HG02610 (cell line): ENCODE data around the gene PSMB10.
"Not testable (repeated sequence)": the region's sequence is repeated elsewhere in the genome, so short reads cannot be mapped to it uniquely, and the experiment has no call there.

Experiments used
- ATAC-seq: cut with Tn5 transposase; IDR thresholded peaks from one replicate; pipeline ENCODE4 v1.9.1; 2021; ENCODE audit warnings: mild to moderate bottlenecking, moderate library complexity; ENCODE audit not compliant: unreplicated experiment

The PSMB10 gene

DNA sequence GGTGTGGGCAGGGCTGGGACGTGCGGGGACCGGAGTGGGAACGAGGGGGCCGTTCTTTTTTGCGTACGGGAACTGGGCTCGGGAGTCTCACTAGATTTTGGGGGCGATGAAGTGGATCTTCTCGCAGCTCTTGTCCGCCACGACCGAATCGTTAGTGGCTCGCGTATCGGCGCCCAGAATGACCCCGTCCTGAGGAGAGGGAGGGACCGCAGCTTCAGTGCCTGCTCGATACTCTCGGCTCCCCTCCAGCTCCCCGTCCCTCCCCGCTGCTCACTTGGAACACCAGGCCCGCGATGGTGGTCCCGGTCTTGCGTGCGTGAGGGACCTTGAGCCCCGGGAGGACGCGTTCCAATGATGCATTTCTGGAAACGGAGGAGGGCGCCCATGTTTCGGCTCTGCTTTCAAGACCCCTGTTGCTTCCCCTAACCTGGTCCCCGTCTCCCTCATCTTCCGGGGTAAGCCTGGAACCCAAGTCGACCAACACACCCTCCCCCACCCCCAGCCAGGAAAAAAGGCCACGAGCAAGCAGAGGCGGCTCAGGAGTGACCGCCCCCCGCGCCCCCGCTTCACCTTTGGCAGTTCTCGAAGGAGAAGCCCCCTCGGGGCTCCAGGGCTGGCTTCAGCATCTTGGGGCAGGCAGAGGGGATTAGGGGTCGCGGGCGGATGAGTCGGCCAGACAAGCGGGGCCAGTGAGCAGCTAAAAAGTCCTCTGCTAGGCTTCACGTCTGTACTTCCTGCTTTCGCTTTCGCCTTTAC, at the start of gene PSMB10:
Gene PSMB10, minus strand, starts transcription at position 727 of the 756 bp plus-strand sequence. Its CDS starts 101 bp downstream, at position 626.
- no peak for ATAC-seq

DNA sequence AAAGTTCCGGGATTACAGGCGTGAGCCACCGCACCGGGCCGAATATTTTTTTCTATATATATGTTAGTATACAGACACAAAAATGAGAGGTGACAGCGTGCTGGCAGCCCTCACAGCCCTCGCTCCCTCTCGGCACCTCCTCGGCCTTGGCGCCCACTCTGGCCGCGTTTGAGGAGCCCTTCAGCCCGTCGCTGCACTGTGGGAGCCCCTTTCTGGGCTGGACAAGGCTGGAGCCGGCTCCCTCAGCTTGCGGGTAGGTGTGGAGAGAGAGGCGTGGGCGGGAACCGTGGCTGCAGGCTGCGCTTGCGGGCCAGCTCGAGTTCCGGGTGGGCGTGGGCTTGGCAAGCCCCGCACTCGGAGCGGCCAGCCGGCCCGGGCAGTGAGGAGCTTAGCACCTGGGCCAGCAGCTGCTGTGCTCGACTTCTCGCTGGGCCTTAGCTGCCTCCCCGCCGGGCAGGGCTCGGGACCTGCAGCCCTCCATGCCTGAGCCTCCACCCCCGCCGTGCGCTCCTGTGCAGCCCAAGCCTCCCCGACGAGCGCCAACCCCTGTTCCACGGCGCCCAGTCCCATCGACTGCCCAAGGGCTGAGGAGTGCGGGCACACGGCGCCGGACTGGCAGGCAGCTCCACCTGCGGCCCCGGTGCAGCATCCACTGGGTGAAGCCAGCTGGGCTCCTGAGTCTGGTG, 45.5 kb upstream of the PSMB10 start:
- ATAC-seq: no peak

DNA sequence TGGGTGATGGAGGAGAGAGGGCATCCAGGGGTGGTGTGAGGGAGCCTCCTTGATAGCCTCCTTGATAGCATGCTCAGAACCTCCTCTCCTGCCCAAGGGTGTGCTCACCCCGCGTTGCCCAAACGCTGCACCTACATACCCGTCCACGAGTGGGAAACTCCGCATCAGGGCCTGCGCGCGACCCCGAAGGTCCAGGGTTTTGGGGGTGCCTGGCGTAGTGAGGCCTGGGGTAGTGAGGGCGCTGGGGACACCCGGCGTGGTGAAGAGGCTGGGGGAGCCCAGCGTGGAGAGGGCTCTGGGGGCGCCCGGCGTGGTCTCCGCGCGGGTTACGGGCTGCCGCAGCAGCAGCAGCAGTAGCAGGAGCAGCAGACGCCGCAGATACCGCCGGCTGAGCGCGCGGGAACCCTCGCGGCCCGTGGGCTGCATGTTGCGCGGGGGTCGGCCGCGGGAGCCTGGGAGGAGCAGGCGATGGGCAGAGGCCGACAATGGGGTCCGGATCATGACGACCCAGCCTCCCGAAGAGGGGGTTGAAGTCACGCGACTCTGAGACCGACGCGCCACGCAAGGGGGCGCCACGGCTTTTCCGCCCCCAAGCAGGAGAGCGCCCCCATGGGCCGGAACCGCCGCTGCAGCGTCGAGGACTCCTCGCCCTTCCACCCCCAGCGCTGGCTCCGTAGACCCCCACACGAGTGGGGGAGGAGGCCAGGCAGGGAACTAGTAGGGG, 43.5 kb upstream of the PSMB10 start, which contains the start of gene DPEP3:
Gene DPEP3, minus strand, starts transcription at position 545 of the 724 bp plus-strand sequence. Its CDS starts 119 bp downstream, at position 426.
- no peak for ATAC-seq

DNA sequence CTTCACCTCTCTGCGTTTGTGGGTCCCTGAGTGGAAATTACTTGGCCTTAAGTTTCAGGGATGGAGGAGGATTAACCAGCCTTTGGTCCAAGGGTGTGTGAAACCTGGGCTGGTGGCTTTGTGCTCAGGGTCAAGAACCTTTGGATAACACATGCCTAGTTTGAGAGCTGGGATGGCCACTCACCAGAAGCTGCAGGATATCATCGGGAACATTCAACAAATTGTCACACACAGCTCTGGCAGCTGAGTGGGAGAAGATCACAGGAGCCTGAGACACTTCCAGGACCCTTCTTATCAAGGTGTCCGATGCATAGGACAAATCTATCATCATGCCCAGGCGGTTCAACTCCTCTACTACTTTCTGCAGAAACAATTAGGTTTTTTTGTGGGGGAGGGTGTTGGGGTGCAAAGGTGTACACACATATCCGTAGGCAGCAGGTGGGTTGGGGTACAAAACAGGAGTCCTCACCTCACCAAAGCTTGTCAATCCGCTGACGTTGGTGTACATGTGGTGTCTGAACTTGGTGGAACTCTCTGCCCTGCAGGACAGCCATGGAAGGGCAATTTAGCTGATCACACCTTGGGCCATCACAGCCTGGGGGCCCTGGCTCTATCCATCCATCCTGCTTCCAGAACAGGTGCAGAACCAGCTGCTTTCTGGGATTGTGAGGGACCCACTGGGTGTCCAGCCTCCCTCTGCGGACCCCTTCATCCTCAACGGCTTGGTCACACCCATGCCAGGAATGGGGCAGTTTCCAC, 41.0 kb upstream of the PSMB10 start:
- no peak for ATAC-seq

DNA sequence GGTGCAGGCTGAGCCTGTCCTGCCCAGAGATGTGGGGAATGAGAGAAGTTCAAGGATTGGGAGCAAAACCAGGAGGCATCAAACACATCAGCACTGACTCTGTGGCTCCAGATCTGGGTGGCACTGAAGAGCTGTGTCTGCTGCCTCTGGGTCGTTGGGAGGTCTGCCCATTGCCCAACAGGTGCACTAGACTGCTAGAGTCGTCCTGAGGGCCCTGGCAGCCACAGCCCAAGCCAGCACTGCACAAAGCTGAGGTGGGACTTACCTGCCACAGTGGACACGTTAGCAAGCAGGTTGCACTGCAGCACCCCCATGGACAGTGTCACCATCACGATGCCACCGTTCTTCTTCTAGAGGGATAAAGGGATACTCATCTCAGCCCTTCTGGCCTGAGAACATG, 40.4 kb upstream of the PSMB10 start:
- no peak for ATAC-seq

DNA sequence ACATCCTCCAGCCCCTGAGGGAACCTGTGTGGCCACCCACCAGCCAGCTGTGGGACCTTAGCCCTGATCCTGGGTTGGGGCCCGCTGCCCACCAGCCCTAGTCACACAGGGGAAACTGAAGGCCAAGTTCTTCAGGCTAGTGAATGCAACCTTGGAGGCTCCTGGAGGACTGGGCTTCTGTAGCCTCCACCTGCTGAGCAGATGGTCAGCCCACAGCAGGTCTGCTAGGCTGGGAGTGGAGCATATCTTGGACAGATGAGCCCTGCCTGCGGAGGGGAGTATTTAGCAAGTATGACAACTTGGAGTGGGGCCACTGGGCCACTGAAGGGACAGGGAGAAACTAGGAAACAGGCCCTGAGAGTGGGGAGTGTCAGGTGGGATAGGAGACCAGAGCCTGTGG, 39.6 kb upstream of the PSMB10 start:
- no peak for ATAC-seq

DNA sequence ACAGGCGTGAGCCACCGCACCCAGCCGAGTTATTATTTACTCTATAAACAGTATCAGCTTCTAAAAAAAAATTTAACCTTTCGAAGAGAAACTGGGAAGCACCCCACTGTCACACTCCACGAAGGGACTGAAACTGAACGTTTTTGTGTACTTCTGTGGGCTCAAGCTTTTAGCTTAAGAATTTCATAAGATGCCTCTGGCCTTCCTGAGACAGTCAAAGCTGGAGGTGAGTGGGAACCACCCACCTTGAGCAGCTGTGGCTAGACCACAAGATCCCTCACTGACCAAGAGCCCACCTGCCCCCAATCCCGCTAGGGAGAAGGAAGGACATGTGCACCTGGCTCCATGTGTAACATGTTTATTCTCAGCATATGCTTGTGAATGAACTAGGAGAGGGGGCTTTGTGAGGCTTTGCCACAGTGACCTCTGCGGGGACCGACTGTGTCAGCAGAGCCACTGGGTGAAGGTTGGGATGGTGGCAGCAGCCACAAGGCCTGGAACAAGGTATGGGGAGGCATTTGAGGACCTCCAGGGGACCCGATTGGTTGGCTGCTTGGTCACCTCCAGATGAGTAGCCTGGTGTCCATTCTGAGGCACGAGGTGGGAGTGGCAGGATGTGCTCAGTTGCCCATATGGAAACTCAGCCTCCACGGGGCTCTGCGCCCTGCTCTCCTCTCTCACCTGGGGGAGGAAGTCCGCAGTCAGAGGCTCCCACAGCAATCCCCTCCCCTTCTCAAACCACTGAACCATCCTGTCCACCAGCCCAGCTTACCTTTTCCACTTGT, 38.9 kb upstream of the PSMB10 start:
- no peak for ATAC-seq

DNA sequence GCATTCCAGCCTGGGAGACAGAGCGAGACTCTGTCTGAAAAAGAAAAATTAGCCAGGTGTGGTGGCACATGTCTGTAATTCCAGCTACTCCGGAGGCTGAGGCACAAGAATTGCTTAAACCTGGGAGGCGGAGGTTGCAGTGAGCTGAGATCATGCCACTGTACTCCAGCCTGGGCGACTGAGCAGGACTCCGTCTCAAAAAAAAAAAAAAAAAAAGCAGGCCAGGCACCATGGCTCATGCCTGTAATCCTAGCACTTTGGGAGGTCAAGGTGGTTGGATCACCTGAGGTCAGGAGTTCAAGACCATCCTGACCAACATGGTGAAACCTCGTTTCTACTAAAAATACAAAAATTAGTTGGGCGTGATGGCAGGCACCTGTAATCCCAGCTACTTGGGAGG, 35.6 kb upstream of the PSMB10 start:
- ATAC-seq: not testable (repeated sequence)

DNA sequence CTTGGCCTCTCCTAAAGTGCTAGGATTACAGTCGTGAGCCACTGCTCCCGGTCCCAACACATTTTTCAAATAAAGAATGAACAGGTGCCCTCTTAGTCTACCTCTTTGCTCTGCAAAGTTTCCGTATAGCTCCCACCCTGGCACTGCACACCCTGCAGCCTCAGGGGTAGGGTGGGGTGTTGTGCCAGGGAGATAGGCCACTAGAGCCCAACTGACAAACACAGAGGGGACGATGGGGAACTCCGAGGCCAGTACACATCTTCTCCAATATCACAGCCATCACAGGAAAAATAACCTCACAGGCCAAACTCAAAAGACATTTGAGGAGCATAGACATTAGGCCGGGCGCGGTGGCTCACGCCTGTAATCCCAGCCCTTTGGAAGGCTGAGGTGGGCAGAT, 34.5 kb upstream of the PSMB10 start:
- ATAC-seq: no peak

DNA sequence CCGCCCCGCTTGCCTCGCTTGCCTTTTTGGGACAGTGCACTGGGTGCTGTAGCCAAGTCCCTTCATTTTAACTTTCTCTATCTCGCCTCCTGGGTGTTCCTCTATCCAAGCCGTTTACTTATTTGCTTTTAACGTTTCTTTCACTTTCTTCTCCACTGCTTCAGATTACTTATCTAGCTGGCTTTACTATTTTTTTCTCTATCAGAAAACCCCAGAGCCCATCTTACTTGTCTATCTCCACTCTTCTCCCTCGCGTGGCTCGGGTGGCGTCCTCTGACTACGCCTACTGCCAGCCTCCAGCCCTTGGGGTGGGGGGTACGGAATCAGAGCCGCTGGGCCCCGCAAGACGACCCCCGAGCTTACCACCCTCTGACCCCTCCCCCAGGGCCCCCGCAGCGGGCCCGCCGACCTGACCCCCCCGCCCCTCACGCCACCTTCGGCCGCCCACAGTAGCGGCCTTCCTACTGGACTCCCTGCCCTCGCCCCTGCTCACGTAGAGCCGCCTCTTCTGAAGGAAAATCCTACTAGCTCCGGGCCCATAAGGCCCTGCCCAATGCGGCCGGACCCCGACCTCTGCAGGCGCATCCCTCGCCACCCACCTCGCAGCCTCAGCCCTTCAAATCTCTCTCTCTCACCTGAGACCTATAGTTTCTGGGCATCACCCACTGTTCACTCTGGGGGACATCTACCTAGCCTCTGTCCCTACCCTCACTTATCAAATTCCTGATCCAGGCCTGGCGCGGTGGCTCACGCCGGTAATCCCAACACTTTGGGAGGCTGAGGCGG, 32.8 kb upstream of the PSMB10 start:
- ATAC-seq: no peak

DNA sequence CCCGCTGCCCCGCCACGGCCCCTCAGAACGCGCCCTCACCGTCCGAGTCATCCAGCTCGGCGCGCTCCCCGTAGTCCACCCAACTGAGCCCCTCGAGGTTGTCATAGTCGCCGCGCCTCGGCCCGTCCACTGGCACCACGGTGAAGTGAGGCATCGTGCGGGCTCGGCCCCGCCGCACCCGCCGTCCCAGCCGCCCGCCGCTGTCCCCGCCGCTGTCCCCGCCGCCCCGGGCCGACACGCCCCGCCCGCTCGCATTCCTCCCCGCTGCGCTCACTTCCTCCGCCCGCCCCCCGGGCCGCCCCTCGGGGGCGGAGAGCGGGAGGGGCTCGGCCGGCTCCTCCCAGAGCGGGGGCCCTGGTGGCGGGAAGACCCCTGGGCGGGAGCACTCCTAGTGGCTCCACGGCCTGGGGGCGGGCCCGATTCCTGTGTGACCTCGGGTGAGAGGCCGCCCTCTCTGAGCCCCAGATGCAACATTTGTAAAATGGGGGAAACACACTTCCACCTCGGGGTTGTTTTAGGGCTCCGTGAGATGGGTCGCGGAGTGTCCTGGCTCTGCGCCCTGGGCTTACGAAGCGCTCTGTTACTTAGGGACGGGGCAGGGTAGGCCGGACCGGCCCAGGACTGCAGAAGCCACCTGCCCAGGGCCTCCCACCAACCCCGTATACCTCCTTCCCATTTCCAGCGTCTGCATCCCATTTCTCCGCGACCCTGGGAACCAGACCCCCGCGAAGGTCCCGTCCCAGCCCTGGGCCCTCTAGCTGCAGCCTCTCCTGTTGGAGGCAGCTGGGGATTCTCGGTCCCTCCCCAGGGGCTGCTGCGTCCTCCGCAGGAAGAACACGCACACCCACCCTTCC, 32.0 kb upstream of the PSMB10 start, which contains the start of gene SLC12A4:
Gene SLC12A4, minus strand, starts transcription at position 238 of the 854 bp plus-strand sequence. Its CDS starts 84 bp downstream, at position 154.
- peak; percentile 79 for ATAC-seq

DNA sequence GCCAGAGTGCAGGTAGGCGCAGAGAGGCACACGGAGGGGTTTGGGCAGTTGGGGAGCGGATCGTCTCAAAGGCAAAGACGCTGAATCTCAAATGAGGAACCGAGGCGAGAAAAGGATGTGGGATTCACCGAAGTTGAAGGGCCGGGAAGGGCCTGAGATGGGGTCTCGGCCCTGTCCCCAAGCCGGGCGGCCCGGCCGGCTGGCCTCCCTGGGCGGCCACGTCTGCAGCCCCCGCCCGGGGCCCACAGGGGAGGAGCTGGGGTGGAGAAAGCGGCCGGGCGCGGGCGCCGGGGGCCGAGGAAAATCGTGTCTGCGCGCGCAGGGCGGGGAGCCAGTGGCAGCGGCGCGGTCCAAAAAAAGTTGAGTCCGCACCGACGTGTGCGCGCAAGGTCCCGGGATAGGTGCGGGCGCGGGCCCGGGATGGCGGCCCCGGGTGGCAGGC, 31.3 kb upstream of the PSMB10 start:
- peak; percentile 21 for ATAC-seq

DNA sequence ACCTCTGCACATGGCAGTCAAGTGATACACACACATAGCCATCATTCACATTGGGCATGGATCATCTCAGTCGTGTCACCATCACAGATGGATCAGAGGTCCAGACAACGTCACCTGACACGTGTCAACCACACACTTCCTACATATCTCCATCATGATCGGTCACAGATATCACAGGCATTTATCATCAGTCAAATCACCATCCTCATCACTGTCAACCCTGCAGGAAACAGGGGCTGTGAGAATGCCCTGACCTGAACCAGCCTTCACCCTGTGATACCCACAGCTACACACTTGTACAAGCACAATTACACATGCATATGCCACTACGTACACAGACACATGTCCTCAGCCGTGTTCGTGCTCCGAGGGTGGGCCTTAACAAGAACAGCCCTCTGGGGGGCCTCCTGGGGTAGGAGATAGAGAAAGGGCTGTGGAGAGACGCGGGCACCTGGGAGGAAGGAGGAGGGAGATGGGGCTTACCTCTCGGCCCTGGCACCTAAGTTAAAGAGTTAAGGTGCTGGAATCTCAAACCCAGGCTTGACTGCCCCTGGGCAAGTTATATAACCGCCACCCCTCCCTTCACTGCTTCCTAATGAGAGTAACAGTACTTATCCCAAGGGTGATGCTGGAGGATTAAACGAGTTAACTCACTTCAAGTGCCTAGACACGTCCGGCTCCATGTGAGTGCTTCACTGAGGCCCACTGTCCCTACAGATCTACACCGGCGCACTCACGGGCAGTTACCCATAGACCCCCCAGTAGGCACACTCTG, 30.7 kb upstream of the PSMB10 start:
- no peak for ATAC-seq

DNA sequence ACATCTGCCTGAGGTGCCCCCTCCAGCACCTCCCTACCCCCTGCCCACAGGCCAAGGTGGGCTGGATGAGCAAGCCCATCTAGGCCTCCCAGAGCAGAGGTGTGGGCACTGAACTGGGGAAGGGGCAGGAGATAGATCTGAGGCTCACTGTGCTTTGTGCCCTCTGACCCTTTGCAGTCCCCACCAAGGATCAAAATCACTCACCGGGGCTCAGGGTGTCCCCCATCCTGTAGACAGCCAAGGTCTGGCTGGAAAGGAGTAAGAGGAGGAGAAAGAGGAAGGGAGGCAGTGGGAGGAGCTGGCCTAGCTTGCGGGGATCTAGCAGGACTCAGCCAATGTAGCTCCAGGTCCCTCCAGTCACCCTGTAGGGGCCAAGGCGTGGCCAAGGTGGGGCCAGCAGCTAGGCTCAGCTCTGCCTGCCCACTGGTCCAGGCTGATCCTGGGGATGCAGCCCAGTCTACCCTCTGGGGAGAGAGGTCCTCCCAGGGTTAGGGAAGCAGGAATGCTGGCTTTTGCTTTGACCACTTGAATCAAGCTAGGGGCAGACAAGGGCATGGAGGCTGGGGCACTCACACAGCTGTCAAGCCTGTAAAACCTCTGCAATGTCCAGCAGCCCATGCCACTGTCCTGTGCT, 30.0 kb upstream of the PSMB10 start:
- ATAC-seq: no peak

DNA sequence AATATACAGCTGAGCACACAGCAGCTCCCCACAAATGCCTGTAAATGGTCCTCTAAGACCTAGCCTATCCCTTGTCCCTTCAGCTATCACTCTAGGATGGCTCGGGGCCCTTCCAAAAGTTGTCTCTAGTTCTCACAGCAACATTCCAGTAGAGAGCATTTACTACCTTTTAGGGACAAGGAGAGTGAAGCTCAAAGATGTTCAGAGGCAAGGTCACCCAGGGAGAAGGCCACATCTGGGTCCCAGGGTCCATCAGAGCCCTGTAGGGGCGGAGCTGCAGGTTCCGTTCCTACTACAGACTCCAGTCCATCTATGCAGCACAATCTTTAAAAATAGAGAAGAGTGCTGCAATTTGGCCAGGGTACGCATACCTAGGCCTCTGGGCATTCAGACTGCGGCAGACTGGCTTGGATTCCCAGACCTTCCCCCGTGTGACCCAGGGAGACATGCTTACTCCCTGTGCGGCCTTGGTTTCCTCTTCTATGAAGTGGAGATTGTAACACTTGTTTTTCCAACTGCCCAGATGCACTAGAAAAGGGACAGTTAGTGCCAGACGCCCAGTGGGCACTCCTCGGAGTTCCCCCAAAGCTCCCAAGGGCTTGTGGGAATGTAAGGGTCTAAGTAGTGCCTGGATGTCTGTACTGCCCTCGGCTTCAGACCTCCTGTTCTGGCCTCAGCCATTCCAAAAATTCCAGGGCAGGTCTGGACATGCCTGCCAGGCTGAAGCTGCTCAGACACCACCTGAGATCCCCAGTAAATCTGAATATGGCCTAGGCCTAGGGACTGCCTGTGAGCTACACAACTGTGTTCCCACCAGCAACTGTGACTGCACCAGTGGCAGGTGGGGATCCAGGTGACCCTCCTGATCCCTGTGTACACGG, 29.3 kb upstream of the PSMB10 start:
- ATAC-seq: no peak
